HG03442 (cell line): ENCODE measurements around the gene AASDH.
A peak's percentile ranks its signal among the peaks of the same experiment; 100 is the strongest.

ENCODE experiments used
- ATAC-seq: cut with Tn5 transposase; IDR thresholded peaks from one replicate; pipeline ENCODE4 v1.9.1; 2021; ENCODE audit warnings: mild to moderate bottlenecking, moderate library complexity; ENCODE audit not compliant: unreplicated experiment

The AASDH gene, protein sequence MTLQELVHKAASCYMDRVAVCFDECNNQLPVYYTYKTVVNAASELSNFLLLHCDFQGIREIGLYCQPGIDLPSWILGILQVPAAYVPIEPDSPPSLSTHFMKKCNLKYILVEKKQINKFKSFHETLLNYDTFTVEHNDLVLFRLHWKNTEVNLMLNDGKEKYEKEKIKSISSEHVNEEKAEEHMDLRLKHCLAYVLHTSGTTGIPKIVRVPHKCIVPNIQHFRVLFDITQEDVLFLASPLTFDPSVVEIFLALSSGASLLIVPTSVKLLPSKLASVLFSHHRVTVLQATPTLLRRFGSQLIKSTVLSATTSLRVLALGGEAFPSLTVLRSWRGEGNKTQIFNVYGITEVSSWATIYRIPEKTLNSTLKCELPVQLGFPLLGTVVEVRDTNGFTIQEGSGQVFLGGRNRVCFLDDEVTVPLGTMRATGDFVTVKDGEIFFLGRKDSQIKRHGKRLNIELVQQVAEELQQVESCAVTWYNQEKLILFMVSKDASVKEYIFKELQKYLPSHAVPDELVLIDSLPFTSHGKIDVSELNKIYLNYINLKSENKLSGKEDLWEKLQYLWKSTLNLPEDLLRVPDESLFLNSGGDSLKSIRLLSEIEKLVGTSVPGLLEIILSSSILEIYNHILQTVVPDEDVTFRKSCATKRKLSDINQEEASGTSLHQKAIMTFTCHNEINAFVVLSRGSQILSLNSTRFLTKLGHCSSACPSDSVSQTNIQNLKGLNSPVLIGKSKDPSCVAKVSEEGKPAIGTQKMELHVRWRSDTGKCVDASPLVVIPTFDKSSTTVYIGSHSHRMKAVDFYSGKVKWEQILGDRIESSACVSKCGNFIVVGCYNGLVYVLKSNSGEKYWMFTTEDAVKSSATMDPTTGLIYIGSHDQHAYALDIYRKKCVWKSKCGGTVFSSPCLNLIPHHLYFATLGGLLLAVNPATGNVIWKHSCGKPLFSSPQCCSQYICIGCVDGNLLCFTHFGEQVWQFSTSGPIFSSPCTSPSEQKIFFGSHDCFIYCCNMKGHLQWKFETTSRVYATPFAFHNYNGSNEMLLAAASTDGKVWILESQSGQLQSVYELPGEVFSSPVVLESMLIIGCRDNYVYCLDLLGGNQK

DNA sequence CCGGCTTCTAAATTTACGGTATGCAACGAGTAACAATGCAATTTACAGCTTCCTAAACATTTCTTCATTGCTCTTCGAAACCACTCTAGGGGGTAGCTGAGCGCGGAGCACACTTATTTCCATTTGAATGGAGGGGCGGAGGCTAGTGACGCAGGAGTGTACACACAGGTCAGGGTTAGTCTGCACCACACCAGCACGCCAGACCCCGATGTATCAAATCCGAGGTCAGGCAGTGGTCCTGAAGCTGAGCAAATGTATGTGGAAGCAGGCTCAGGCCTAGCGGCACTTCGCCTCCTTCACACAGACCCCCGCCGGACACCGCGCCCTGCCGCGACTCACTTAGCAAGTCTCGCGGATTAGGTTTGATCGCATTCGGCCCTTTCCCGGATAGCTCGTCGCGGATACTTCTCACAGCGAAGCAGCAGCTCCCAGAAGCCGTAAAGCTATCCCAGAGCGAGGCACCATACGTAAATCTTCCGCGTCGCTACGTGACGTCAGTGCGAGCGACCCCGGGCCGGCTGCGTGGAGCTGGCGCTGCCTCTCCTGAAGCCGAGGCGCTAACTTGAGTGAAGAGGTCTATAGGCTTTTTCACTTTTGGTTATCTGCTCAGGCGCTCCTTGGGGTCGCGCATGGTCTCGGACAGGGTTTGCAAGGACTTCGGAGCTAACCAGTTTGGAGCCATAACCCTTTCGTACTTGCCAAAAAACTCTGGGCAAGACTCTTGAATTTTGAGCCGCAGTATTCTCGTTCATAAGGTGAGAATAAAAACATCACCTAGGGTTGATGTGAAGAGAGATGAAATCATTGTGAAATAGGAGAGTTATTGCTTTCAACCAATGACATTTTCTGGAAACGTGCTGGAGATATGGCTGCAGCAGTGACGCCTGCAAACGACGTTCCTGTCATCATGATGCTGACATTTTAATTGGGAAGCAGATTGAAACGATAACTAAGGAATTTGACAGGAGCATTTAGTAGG is at the start of gene AASDH:
AASDH (minus strand) TSS at position 469 of the 979 bp plus-strand sequence. CDS start 3,192 bp downstream, outside the sequence.
- peak; percentile 94 for ATAC-seq

DNA sequence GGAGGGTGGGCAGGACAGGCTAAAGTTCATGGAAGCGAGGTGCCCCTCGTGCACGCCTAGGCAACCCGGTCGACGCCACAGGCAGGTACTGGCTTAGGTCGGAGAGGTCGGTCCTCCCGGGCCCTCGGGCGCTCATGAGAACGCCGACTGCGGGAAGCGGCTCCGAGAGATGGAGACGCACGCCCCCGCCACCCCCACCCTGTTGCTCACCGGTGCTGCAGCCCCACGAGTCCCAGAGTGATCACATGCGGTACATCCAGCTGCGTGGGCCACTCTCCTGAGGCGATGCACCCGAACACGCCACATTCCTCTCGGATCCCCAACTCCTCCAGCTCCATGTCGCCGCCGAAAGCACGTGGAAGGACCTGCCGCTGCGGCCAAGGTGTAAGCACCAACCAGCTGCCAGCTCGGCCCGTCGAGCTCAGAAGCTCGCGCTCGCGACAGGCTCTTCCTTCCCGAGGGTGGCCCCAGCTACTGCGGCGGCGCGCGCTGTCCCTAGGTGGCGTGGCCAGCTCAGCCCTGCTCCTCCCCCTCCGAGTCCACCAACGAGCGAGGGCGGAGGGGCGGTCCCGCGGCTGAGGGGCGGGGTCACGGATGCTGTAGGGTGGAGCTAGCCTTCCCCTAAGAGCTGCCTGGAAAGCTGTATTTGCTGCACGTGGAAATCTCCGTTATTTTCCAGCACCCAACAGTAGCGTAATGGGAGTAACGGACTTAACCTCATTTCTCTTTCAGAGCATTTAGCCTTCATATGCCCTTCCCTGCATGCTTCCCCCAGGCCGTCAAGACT is 48.0 kb upstream of the AASDH start, which contains the start of gene PPAT:
PPAT (minus strand) TSS at position 476 of the 787 bp plus-strand sequence; CDS start at position 338, 138 bp downstream.
- peak; percentile 73 for ATAC-seq

DNA sequence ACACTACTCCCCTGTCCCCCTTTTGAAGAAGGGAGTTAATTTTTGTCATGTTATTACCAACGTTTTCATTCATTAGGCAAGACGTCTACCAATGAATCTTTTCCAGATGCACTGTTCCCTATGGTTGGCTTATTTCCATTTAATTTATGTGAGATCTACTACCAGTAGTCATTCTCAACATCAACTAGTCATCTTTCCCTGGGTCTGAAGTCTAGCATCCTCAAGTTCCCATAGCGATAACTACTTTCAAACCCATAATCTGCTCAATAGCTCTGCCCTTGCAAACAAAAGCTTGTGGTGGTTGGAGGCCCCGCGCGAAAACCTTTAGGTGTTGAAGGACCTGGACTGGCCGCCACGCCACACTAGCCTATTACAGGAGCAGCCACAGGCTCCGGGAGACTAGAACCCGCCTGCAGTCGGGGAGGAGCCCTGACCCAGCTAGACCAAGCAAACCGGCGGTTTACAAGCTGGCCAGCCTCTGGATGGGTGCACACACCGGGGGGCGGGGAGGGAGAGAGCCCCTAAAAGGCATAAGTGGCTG is 47.4 kb upstream of the AASDH start:
- peak; percentile 15 for ATAC-seq

DNA sequence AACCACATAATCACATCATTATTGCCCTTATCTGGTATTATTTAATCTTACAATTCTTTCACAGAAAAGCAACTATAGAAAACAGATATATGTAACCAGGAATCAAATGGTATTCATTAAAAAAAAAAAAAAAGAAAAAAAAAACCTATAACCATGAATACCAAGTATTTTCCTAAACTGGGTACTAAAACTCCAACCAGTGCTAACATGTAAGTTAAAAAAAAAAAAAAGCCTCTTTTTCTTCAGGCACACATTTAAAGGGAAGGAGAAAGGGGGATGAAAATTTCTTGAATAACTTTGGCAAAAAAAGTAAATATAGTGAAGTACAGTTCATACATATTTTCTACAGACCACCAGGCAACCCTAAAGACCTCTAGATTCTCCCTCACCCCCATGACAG is 46.0 kb upstream of the AASDH start:
- no peak for ATAC-seq

DNA sequence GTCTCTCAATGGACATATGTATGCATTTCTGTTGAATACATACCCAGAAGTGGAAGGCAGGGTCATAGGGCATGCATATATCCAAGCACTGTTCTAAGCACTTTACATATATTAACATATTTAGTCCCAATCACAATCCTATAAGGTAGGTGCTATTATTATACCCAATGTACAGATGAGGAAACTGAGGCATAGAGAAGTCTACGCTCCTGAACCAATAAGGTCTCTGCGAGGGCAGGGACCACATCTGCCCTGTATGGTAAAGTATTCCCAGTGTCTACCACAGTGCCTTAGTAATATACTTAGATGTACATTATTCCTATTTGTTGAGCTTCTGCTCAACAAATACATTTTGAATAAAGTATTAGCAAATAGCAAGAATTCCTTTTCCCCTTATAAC is 42.9 kb upstream of the AASDH start:
- no peak for ATAC-seq

DNA sequence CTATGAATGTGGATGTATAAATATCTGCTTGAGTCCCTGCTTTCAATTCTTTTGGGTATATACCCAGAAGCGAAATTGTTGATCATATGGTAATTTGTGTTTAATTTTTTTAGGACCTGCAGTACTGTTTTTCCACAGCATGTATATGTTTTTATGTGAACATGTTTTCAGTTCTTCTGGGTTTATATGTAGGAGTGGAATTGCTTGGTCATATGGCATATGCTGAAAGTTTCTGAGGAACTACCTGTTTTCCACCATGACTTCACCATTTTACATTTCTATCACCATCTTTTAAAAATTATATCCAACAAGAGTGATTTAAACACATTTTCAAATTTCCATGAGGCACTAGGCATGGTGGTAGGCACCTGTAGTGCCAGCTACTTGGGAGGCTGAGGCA is 39.9 kb upstream of the AASDH start:
- ATAC-seq = no peak

DNA sequence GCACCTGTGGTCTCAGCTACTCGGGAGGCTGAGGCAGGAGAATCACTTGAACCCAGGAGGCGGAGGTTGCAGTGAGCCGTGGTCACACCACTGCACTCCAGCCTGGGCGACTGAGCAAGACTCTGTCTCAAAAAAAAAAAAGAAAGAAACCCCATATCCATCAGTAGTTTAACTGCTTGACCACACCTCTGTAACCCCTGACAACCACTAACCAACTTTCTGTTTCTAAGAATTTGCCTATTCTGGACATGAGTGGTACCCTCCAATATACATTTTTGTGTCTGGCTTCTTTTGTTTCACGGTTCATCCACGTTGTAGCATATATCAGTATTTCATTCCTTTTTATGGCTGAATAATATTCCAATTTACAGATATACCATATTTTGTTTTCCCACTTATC is 39.0 kb upstream of the AASDH start:
- peak; percentile 80 for ATAC-seq

DNA sequence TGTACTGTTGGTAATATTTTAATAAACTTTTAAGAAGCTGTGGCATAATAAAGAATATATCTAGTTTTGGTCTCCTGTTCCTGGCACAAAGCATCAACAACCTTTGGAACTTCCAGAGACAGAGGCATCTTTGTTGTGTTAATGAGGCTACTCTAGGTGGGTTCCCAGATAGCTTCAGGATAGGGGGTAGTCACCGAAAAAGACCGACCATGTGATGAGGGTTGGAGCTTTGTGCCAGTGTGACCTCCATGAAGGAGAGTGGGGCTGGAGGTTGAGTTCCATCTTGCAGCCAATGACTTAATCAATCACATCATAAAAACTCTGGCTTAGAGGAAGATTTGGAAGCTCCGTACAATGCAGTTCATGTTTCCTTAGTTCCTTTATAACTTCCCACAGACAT is 38.2 kb upstream of the AASDH start:
- ATAC-seq = no peak

DNA sequence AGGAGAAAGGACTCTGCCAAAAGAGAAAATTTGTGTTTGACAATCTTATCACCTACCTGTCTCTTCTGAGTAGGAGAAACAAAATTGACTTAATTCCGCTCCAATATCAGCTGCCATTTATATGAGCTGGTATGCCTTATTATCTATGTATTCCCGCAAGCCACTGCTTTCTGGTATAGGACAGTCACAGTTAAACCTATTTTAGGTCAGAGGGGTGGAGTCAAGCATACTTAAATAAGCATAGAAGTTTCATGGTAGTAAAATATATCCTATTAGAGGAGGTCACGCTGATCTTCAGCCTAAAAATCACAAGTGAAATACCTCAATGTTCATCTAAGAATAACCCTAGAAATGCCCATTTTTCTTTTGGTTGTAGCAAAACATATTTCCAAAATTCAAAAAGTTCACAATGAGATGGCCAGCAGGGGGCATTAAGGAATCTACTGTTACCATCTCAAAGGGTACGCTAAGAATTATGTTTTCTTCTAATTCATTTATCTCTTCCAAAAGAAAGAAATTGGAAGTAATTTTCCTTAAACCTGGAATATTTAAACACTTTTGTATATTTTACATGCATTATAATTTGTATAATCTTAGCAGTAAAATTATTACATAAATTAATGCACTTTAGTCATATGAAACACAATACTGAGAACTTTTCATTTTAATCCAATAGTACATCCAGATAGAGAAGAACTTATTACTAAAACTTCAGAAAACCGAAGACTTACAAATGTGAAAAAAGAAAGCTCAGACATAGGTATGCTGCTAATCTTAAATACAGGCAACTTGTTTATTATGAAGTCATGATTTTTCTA is 37.6 kb upstream of the AASDH start:
- no peak for ATAC-seq

DNA sequence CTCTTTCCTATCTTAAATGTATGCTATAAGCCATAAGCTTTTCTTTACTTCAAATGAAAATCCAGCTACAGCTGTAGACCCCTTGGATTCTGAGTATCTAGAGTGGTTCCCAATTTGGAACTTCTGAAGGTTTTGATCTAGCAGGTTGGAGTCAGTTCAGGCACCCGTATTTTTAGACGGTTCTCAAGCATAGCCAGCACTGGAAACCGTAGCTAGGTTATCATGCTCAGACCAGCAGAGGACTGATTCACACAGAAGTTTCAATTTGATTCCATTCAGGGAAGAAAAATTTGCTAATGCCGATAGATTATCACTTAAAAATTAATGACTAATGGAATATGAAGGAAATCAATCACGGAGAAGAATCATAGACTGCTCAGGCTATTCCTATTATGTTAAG is 36.9 kb upstream of the AASDH start:
- no peak for ATAC-seq

DNA sequence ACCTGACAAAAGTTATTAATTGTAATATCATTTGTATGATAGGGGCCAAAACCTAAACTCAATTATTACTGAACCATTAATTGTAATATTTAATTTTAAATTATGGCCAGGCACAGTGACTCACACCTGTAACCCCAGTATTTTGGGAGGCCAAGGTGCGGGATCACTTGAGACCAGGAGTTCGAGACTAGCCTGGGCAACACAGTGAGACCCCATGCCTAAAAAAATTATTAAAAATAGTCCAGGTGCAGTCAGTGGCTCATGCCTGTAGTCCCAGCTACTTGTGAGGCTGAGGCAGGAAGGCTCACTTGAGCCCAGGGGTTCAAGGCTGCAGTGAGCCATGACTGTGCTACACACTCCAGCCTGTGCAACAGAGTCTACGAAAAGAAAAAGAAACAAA is 30.1 kb upstream of the AASDH start:
- no peak for ATAC-seq

DNA sequence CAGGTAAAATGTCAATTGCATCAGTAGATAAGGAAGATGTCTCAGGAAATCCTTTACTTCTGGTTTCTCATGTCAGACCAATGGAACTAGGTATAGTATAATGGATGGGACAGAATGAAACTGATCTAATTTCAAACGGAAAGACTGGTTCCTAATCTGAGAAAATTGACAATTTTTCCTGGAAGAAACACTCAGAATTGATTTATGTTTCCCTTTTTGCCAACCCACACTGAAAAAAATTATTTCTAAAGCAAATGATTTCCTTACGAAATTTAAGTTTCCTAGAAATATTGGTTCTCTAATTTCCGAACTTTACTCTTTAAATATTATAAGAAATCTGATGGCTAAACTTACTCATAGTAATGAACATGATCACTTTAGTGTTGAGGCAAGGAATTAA is 29.1 kb upstream of the AASDH start:
- no peak for ATAC-seq

DNA sequence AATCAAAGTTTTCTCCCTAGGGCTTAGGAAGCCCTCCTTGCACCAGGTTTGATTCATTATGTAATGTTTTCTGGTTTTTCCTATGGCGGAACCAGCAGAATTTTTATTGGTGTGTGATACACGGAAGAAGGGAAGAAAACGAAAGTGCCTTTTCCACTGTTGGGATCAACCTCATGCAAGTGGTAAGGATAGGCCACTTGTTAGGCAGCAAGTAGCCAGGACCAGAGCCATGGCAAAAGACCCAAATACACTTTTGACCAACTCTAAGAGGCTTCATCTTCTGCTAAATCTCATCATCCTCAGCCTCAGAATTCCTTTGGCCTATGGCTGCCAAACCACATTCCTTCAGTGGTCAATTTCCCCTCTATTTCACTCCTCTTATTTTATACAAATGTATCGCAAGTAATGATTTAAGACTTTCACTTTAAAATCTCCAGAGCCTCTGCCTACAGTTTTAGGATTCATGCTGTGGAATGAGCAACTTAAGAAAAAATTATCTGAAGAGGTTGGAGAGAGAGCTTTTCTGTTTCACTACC is 26.9 kb upstream of the AASDH start:
- ATAC-seq = no peak

DNA sequence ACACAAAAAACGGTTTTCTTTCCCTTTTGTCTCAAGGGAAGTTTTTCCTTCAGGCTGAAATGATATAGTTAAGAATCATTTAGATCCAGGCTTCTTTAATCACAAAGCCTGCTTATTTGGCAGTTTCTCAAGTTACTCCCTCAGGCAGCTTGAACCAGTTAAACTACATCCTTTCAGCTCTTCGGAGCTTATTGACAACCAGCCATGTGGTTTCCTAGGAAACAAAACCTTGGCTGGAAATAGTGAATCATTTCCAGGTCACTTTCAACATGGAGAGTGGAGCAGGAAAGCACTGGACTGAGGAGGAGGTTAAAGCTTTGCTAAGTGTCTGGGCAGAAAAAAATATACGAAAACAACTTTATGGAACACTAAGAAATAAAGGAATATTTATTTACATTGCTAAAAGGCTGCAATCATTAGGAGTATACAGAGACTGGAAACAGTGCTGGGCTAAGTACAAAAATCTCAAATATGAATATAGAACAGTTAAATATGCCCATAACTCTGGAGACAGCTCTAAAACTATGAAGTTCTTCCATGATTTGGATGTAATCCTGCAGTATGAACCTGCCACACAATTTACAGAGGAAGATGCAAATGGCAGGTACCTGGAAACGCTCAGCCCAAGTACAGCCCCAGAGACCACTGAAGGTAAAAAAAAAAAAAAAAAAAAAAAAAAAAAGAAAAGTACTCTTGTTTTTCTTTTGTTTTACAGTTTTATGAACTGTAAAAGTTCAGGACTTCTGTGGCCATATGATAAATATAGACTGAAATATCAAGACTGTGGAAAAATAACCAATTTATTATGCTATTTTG is 23.2 kb upstream of the AASDH start:
- ATAC-seq = no peak

DNA sequence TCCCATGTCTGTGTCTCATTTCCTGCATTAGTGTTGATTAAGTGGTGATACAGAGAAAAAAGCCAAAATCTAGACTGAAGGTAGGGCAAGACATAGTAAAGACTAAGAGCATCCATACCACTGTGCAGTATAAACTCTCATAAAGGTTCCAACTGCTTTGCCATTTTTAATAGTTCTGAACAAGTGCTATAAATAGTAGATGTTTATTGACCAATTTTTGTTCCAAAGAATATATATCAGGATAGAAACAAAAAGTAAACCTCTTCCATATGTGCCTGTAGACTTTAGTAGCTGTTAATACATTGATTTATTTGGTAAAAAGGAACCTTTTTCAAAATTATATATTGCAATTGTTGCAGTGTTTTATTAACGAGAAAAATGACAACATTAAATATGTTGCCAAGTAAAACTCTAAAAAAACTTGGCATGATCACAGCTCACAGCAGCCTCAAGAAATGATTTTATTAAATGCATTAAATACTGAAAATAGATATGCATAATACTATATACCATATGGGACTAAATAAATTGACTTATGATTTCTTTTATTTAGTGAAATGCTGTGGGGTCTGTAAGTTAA is 22.3 kb upstream of the AASDH start:
- no peak for ATAC-seq

DNA sequence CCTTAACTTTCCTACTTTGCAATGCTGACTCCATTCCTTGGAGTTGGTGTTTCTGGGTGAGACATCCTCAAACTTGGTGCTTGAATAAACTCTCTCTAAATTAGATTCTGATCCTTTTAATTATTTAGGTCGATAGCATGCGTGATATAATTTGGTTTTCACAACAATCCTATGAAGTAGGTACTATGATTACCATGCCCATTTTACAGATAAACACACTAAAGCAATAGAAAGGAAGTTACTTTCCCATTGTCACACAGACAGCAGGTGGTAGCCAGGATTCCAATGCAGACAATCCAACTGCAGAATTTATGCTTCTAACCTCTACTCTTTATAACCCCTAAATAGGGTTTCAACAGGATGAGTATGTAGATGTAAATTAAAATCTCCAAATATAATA is 21.7 kb upstream of the AASDH start:
- no peak for ATAC-seq

DNA sequence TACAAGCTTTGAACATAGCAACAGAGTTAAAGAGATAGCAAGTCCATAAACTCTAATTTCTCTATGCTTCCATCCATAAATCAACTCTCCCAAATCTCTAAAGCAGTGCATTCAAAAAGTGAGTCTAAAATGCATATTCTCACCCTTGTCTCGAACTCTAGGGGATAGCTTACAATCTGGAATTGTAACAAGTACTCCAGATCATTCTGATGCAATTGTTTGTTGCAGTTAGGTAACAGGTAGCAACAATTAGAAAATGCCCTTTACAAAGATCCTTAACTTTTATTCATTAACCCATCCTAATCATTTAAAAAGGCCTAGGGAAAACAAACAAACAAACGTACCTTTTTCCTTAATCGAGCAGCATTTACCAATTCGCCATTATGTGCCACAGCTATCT is 18.9 kb upstream of the AASDH start:
- no peak for ATAC-seq
